Measurements from ENCODE around the gene ALLC.

DNA sequence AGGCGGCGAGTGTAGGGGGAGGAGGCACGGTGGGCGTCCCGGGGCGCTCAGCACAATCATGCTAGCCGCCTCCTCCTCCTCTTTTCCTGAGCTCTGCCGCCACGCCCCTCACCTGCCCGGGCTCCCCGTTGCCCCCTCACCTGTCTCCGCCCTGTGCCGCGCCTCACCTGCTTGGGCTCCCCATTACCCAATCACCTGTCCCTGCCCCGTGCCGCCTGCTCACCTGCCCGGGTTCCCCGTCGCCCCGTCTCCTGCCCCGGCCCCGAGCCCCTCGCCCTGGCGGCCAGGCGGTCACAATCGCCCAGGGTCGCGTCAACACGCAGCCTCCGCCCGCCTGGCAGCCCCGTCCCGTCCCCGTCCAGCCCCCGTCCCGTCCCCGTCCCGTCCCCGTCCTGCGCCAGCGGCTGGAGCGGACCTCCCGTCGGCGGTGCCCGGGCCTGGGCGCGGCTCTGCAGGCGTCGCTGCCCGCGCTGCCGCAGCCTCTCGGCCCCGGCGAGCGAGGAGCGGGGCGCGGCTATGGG lies 45.3 kb downstream of the ALLC start, which contains the start of gene DCDC2C:
- TF ChIP-seq, protein P1, sequence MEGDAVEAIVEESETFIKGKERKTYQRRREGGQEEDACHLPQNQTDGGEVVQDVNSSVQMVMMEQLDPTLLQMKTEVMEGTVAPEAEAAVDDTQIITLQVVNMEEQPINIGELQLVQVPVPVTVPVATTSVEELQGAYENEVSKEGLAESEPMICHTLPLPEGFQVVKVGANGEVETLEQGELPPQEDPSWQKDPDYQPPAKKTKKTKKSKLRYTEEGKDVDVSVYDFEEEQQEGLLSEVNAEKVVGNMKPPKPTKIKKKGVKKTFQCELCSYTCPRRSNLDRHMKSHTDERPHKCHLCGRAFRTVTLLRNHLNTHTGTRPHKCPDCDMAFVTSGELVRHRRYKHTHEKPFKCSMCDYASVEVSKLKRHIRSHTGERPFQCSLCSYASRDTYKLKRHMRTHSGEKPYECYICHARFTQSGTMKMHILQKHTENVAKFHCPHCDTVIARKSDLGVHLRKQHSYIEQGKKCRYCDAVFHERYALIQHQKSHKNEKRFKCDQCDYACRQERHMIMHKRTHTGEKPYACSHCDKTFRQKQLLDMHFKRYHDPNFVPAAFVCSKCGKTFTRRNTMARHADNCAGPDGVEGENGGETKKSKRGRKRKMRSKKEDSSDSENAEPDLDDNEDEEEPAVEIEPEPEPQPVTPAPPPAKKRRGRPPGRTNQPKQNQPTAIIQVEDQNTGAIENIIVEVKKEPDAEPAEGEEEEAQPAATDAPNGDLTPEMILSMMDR (conservative IDR thresholded peaks at IDR 0.05 in 1 of 2, IDR thresholded peaks at IDR 0.05 in 1 of 2; ENCODE audit: extremely low read depth in 1 of 2, insufficient read depth in 1 of 2, low read depth in 1 of 2, low read length in 2 of 2) = no peak
- no peak for TF ChIP-seq EZH2 (IDR thresholded peaks at IDR 0.05; ENCODE audit: borderline replicate concordance, low read length)
